Endothelial cell (in vitro differentiated cells): ENCODE data around the gene SLC6A12. TPM values are rescaled to one million over a fixed set of nuclear protein-coding genes. Genes with fewer than 3 reads are reported as not detected.

ENCODE experiments used
- DNase-seq: peaks from one replicate; pipeline ENCODE4 v3.0.0; 2021; ENCODE audit warnings: low spot score
- H3K27ac Mint-ChIP-seq: one replicate; pipeline ENCODE4 v1.8.0; 2021; ENCODE audit warnings: mixed read lengths, inconsistent platforms; ENCODE audit not compliant: unreplicated experiment
- H3K27me3 Mint-ChIP-seq: one replicate; pipeline ENCODE4 v1.8.0; 2021; ENCODE audit warnings: mild to moderate bottlenecking, moderate library complexity, mixed read lengths, inconsistent platforms; ENCODE audit not compliant: unreplicated experiment
- H3K36me3 Mint-ChIP-seq: one replicate; pipeline ENCODE4 v1.8.0; 2021; ENCODE audit warnings: mild to moderate bottlenecking, low read depth, mixed read lengths, inconsistent platforms; ENCODE audit not compliant: unreplicated experiment
- H3K4me1 Mint-ChIP-seq: one replicate; pipeline ENCODE4 v1.8.0; 2021; ENCODE audit warnings: mild to moderate bottlenecking, mixed read lengths, inconsistent platforms; ENCODE audit not compliant: unreplicated experiment
- H3K4me3 Mint-ChIP-seq: one replicate; pipeline ENCODE4 v1.8.0; 2021; ENCODE audit warnings: mild to moderate bottlenecking, mixed read lengths, inconsistent platforms; ENCODE audit not compliant: unreplicated experiment
- H3K9me3 Mint-ChIP-seq: one replicate; pipeline ENCODE4 v1.8.0; 2021; ENCODE audit warnings: mixed read lengths, inconsistent platforms; ENCODE audit not compliant: unreplicated experiment
- total RNA-seq: library from RNA; stranded (reverse); fragmentation: NEBNext Ultra II Directional; extraction: Animal tissue kit (Norgen Biotek cat#: 25700); gene quantifications from one replicate; pipeline ENCODE4 v1.2.1, GENCODE V29; 2021; ENCODE audit not compliant: unreplicated experiment
- TF ChIP-seq, protein P1 (sequence below): fragments of 200-600 bp; sonication (generic); IDR thresholded peaks from one replicate; pipeline ENCODE4 v1.5.0; 2021; ENCODE audit warnings: antibody characterized with exemption; ENCODE audit not compliant: unreplicated experiment

SLC6A12 gene
- total RNA-seq, 1 donor from 2014 or later, result 0.26 TPM

DNA sequence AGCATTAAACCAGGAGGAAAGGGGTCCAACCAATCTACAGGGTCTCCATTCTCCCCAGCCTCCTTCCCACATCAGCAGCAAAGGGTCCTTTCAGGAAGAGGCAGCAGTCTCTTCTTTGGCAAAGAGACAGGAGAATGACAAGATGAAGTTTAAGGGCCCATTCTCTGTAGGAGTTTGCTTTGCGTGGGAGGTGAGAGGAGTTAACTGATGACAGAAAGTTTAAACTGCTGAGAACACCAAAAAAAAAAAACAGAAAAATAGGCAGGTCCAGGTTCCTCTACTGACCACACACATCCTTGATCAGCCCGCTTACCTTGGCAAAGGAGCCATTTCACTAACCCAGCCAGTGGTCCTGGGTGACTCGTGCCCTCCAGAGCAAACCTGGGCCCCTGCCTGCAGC lies 43.0 kb upstream of the SLC6A12 start:
- Mint-ChIP-seq H3K9me3 (no peaks in the 10 kb centered on the region), H3K27me3 (peaks cover 11% of the 10 kb centered on the region), H3K4me3 (no peak overlapping the region), H3K36me3 (no peaks in the 10 kb centered on the region), H3K27ac (no peak overlapping the region), H3K4me1 (peaks cover 27% of the 10 kb centered on the region)
- DNase-seq, result no peak
- TF ChIP-seq, protein P1, sequence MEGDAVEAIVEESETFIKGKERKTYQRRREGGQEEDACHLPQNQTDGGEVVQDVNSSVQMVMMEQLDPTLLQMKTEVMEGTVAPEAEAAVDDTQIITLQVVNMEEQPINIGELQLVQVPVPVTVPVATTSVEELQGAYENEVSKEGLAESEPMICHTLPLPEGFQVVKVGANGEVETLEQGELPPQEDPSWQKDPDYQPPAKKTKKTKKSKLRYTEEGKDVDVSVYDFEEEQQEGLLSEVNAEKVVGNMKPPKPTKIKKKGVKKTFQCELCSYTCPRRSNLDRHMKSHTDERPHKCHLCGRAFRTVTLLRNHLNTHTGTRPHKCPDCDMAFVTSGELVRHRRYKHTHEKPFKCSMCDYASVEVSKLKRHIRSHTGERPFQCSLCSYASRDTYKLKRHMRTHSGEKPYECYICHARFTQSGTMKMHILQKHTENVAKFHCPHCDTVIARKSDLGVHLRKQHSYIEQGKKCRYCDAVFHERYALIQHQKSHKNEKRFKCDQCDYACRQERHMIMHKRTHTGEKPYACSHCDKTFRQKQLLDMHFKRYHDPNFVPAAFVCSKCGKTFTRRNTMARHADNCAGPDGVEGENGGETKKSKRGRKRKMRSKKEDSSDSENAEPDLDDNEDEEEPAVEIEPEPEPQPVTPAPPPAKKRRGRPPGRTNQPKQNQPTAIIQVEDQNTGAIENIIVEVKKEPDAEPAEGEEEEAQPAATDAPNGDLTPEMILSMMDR, result no peak

DNA sequence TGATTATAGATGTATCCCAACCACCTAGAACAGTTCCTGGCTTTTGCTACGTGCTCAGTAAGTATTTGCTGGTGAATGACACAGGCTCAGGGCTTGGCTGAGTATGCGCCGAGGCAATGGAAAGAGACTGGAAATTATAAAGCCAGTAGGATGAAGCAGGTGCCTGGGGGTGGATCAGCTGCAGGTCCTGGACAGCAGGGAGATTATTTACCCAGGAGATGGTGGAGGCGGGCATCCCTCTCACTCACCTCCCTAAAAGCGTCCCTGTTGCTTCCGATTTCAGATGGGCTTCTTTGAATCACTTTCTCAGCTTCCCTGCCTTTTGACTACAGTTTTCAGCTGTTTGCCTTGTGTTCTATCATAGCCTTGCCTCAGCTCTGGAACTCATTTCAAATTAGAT lies 42.3 kb upstream of the SLC6A12 start:
- DNase-seq, result no peak

DNA sequence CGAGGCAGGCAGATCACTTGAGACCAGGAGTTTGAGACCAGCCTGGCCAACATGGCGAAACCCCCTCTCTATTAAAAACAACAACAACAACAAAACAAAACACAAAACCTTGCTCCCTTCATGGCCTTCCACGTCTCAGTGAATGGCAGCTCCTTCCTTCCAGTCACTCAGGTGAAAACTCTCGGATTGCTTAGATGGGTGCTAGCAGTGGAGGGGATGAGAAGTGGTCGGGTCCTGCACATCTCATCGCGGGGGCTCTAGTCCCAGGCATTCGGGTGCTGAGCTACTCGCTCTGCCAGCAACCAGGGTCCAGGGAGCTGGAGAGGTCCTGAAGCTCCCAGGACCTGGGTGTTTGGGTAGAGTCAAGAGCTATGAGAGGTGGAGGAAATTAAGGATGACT lies 41.0 kb upstream of the SLC6A12 start:
- TF ChIP-seq, protein P1, result no peak
- no peak for DNase-seq
- no peaks in the 10 kb centered on the region for H3K36me3 Mint-ChIP-seq
- peaks cover 9% of the 10 kb centered on the region for H3K27me3 Mint-ChIP-seq
- H3K4me1 Mint-ChIP-seq, result peaks cover 27% of the 10 kb centered on the region
- H3K4me3 Mint-ChIP-seq, result no peak overlapping the region
- H3K27ac Mint-ChIP-seq, result no peak overlapping the region
- H3K9me3 Mint-ChIP-seq, result no peaks in the 10 kb centered on the region

More for the DNA sequence above, 42.3 kb upstream of the SLC6A12 start:
- H3K4me1 Mint-ChIP-seq, result peaks cover 27% of the 10 kb centered on the region
- no peaks in the 10 kb centered on the region for H3K9me3 Mint-ChIP-seq
- no peak overlapping the region for H3K27ac Mint-ChIP-seq
- no peaks in the 10 kb centered on the region for H3K36me3 Mint-ChIP-seq
- peaks cover 9% of the 10 kb centered on the region for H3K27me3 Mint-ChIP-seq
- no peak overlapping the region for H3K4me3 Mint-ChIP-seq
- TF ChIP-seq, protein P1, result no peak

DNA sequence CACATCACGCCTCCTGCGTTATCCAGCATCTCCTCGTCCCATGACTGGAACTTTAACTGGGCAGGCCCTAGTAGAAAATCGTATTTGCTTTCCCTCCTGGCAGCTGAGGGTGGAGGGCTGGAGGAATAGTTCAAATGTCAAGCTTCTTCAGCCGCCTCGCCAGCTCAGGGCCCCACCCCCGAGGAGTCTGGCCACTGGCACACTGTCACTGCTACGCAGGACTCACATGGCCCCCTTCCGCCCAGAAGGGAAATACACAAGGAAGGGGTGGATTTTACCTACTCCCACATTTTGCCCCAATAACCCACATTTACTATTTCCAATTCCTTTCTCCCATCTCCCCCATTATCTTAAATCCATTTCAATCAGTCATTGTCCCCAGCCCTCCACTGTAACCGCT lies 40.1 kb upstream of the SLC6A12 start:
- TF ChIP-seq, protein P1, result no peak
- no peak overlapping the region for H3K4me3 Mint-ChIP-seq
- peak overlapping the region; percentile 1 for H3K27ac Mint-ChIP-seq
- H3K27me3 Mint-ChIP-seq, result peaks cover 9% of the 10 kb centered on the region
- no peaks in the 10 kb centered on the region for H3K9me3 Mint-ChIP-seq
- peaks cover 27% of the 10 kb centered on the region for H3K4me1 Mint-ChIP-seq
- no peaks in the 10 kb centered on the region for H3K36me3 Mint-ChIP-seq
- DNase-seq, result no peak

DNA sequence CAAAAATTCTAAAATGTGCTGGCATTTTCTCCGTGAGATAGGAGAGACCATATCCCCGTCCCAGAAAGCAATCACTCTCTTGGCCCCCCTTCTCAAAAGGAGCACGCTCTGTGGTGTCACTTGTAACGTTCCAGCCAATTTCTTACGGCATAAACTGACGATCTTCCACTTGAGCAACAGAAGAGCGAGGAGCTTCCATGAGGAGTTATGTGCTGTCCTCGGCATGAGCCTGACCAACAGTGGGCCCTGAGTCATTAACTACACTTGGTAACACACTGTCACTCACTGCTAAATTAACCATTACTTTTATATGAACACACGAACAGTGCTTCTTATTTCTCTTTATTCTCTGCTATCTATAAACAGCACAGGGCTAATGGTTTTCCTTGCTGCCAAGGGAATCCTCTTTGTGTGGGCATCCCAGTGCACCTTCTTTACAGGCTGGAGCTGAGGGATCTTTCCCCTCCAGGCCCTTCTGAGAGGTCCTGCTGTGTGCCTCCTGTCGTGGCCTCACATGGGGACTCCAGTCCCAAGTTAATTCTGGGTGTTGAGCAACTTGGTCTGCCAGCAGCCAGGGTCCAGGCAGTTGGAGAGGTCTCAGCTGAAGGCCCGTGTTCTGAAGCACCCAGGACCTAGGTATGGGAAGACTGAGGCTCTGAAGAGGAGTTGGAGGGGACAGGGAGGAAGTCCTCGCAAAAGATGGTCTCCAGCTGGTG lies 39.3 kb upstream of the SLC6A12 start:
- Mint-ChIP-seq H3K4me1 (peaks cover 27% of the 10 kb centered on the region), H3K27ac (no peak overlapping the region), H3K36me3 (no peaks in the 10 kb centered on the region), H3K9me3 (no peaks in the 10 kb centered on the region), H3K27me3 (peaks cover 8% of the 10 kb centered on the region), H3K4me3 (no peak overlapping the region)
- no peak for DNase-seq
- TF ChIP-seq, protein P1, result no peak
